GM12801 (cell line): Measurements from ENCODE around the gene CRTC2.

Experiments
- CTCF ChIP-seq: IDR thresholded peaks from one replicate; pipeline ENCODE4 v1.5.1; 2011; ENCODE audit warnings: control low read depth; ENCODE audit not compliant: insufficient read length; ENCODE audit errors: extremely low read depth

The CRTC2 gene

GRCh38 chr1:153934746-153935145 is 23.7 kb downstream of the CRTC2 start:
- no peak for TF ChIP-seq CTCF

- TF ChIP-seq CTCF = no peak
Observed at GRCh38 chr1:153933955-153934354, 24.5 kb downstream of the CRTC2 start.

- no peak for TF ChIP-seq CTCF
Observed at GRCh38 chr1:153933430-153933829, 25.0 kb downstream of the CRTC2 start.

GRCh38 chr1:153932156-153933131 is 26.0 kb downstream of the CRTC2 start:
- no peak for TF ChIP-seq CTCF

- TF ChIP-seq CTCF = no peak
Observed at GRCh38 chr1:153929981-153930948, 28.1 kb downstream of the CRTC2 start.

- TF ChIP-seq CTCF = no peak
Observed at GRCh38 chr1:153929426-153929825, 29.0 kb downstream of the CRTC2 start.

GRCh38 chr1:153928791-153929341 is 29.5 kb downstream of the CRTC2 start:
- TF ChIP-seq CTCF = no peak
